Mesendoderm (in vitro differentiated cells): ENCODE results near the gene EYA2. TPM values are rescaled to one million over a fixed set of nuclear protein-coding genes. Genes with fewer than 3 reads are reported as not detected.

ENCODE experiments used
- DNase-seq: peaks from one replicate; pipeline ENCODE4 v3.0.0; 2013
- H2AK5ac ChIP-seq: 2 replicates; pipeline ENCODE4 v1.6.1; 2013; ENCODE audit warnings: low read length, inconsistent platforms
- H2BK120ac ChIP-seq: 2 replicates; pipeline ENCODE4 v1.6.1; 2013; ENCODE audit warnings: low read depth, mild to moderate bottlenecking, low read length, moderate library complexity, mixed read lengths
- H2BK15ac ChIP-seq: replicated peaks from 2 replicates; pipeline ENCODE4 v1.6.1; 2013; ENCODE audit warnings: low read depth, mild to moderate bottlenecking, moderate library complexity
- H2BK5ac ChIP-seq: 2 replicates; pipeline ENCODE4 v1.6.1; 2013; ENCODE audit warnings: low read length, inconsistent platforms
- H3K18ac ChIP-seq: 2 replicates; pipeline ENCODE4 v1.6.1; 2013; ENCODE audit warnings: mild to moderate bottlenecking, low read length, mixed read lengths
- H3K23ac ChIP-seq: one replicate; pipeline ENCODE4 v1.6.1; 2013; ENCODE audit warnings: low read length
- H3K27ac ChIP-seq: 2 replicates; pipeline ENCODE4 v1.5.1; 2013; ENCODE audit warnings: low read depth, mild to moderate bottlenecking, inconsistent platforms, low read length, moderate library complexity
- H3K27me3 ChIP-seq: 2 replicates; pipeline ENCODE4 v1.6.1; 2013; ENCODE audit warnings: low read length, control low read depth, mild to moderate bottlenecking, inconsistent platforms; ENCODE audit not compliant: insufficient read depth, poor library complexity
- H3K36me3 ChIP-seq: 2 replicates; pipeline ENCODE4 v1.6.1; 2013; ENCODE audit warnings: low read length, inconsistent platforms; ENCODE audit not compliant: control insufficient read depth, insufficient read depth
- H3K4ac ChIP-seq: one replicate; pipeline ENCODE4 v1.6.1; 2013; ENCODE audit warnings: low read depth, mild to moderate bottlenecking, low read length, moderate library complexity
- H3K4me1 ChIP-seq: 2 replicates; pipeline ENCODE4 v1.6.1; 2013; ENCODE audit warnings: low read depth, low read length, inconsistent platforms; ENCODE audit not compliant: control insufficient read depth
- H3K4me2 ChIP-seq: 2 replicates; pipeline ENCODE4 v1.6.1; 2013; ENCODE audit warnings: low read length
- H3K4me3 ChIP-seq: 2 replicates; pipeline ENCODE4 v1.5.1; 2013; ENCODE audit warnings: mild to moderate bottlenecking, low read length
- H3K56ac ChIP-seq: one replicate; pipeline ENCODE4 v1.6.1; 2013; ENCODE audit warnings: low read length
- H3K79me1 ChIP-seq: 2 replicates; pipeline ENCODE4 v1.6.1; 2013; ENCODE audit warnings: low read length, inconsistent platforms
- H3K79me2 ChIP-seq: 2 replicates; pipeline ENCODE4 v1.6.1; 2013; ENCODE audit warnings: mild to moderate bottlenecking, low read length; ENCODE audit not compliant: control insufficient read depth, insufficient read depth
- H3K9ac ChIP-seq: 2 replicates; pipeline ENCODE4 v1.6.1; 2013; ENCODE audit warnings: low read length, inconsistent platforms
- H4K5ac ChIP-seq: one replicate; pipeline ENCODE4 v1.6.1; 2013; ENCODE audit warnings: low read length
- H4K8ac ChIP-seq: one replicate; pipeline ENCODE4 v1.6.1; 2013; ENCODE audit warnings: low read depth, mild to moderate bottlenecking, control low read depth, low read length, moderate library complexity
- WGBS: extraction: QIAGEN DNeasy Blood & Tissue Kit; methylation state at CpG from one replicate; pipeline ENCODE4 v1.1.7; 2013; ENCODE audit warnings: low lambda C conversion rate, missing lambda C conversion rate; ENCODE audit not compliant: insufficient coverage; ENCODE audit errors: extremely low coverage; 5-methylcytosine and 5-hydroxymethylcytosine counted together
- polyA plus RNA-seq, 2 experiments: library from polyadenylated mRNA; stranded (reverse); fragments of 200-250 nt; gene quantifications; one replicate each; pipeline ENCODE4 v1.2.3, GENCODE V29; 2013

EYA2 gene, protein sequence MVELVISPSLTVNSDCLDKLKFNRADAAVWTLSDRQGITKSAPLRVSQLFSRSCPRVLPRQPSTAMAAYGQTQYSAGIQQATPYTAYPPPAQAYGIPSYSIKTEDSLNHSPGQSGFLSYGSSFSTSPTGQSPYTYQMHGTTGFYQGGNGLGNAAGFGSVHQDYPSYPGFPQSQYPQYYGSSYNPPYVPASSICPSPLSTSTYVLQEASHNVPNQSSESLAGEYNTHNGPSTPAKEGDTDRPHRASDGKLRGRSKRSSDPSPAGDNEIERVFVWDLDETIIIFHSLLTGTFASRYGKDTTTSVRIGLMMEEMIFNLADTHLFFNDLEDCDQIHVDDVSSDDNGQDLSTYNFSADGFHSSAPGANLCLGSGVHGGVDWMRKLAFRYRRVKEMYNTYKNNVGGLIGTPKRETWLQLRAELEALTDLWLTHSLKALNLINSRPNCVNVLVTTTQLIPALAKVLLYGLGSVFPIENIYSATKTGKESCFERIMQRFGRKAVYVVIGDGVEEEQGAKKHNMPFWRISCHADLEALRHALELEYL
- 0.56 TPM for polyA plus RNA-seq (2013, experiment 1 of 2)
- polyA plus RNA-seq (2013, experiment 2 of 2) = 0.48 TPM

GRCh38 chr20:46894579-46894958 is at the start of gene EYA2:
Gene EYA2 (plus strand): TSS chr20:46894843. CDS start chr20:46990011, 95,168 bp downstream.
- Histone ChIP-seq H2BK120ac (no peak within 1 kb of the TSS), H3K79me2 (no peaks in the 10 kb centered on the region), H3K4me2 (peak within 1 kb of the TSS; percentile 66), H3K4me3 (peak within 1 kb of the TSS; percentile 19), H2BK5ac (no peak within 1 kb of the TSS), H3K36me3 (no peaks in the 10 kb centered on the region), H3K27me3 (peaks cover 14% of the 10 kb centered on the region), H4K5ac (no peak within 1 kb of the TSS), H4K8ac (no peak within 1 kb of the TSS), H3K18ac (peak within 1 kb of the TSS; percentile 47), H3K4ac (no peak within 1 kb of the TSS), H3K23ac (no peak within 1 kb of the TSS), H3K27ac (no peak within 1 kb of the TSS), H3K9ac (peak within 1 kb of the TSS; percentile 56), H2AK5ac (no peak within 1 kb of the TSS), H3K56ac (peak within 1 kb of the TSS; percentile 72), H2BK15ac (no peak within 1 kb of the TSS), H3K4me1 (peaks cover 2% of the 10 kb centered on the region), H3K79me1 (no peaks in the 10 kb centered on the region)
- DNase-seq = peak; percentile 29
- no CpG with 5 or more reads among the region's 52 CpGs for WGBS

- Histone ChIP-seq H3K36me3 (no peaks in the 10 kb centered on the region), H2BK120ac (no peak overlapping the region), H3K4ac (no peak overlapping the region), H3K9ac (no peak overlapping the region), H2BK5ac (no peak overlapping the region), H3K27ac (no peak overlapping the region), H3K79me2 (no peaks in the 10 kb centered on the region), H3K56ac (no peak overlapping the region), H3K4me3 (no peak overlapping the region), H3K27me3 (no peaks in the 10 kb centered on the region), H3K18ac (no peak overlapping the region), H3K4me2 (no peak overlapping the region), H3K4me1 (no peaks in the 10 kb centered on the region), H4K8ac (no peak overlapping the region), H2BK15ac (no peak overlapping the region), H3K23ac (no peak overlapping the region), H4K5ac (no peak overlapping the region), H3K79me1 (no peaks in the 10 kb centered on the region), H2AK5ac (no peak overlapping the region)
- no CpG with 5 or more reads among the region's 9 CpGs for WGBS
- DNase-seq = no peak
Measured at GRCh38 chr20:46844965-46845364, 49.7 kb upstream of the EYA2 start.

DNA sequence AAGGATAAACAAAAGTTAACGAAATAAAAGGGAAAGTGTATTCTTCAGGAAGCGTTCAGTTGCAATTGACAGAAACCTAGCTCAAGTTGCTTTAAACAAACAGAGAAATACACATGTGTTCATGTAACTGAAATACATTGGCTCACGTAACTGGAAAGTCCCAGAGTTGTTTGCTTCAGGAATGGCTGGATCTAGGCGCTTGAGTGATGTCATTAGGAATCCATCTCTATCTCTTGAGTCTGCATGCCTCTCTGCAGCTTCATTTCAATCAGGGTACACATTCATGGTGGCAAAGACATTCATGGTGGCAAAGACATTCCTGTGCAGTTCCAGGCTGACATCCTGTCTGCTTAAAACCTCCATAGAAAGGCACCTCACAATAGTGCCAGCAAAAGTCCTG is 45.4 kb upstream of the EYA2 start:
- H3K27me3 ChIP-seq = no peaks in the 10 kb centered on the region
- no peaks in the 10 kb centered on the region for H3K36me3 ChIP-seq
- no peak overlapping the region for H3K4ac ChIP-seq
- no peaks in the 10 kb centered on the region for H3K79me2 ChIP-seq
- no peak overlapping the region for H3K4me2 ChIP-seq
- no peak overlapping the region for H2BK120ac ChIP-seq
- no peak for DNase-seq
- no peak overlapping the region for H3K27ac ChIP-seq
- H3K4me3 ChIP-seq = no peak overlapping the region
- no peaks in the 10 kb centered on the region for H3K79me1 ChIP-seq
- H2BK5ac ChIP-seq = no peak overlapping the region
- no peak overlapping the region for H2BK15ac ChIP-seq
- WGBS = no CpG with 5 or more reads among the region's 4 CpGs
- H3K18ac ChIP-seq = no peak overlapping the region
- no peaks in the 10 kb centered on the region for H3K4me1 ChIP-seq
- no peak overlapping the region for H3K56ac ChIP-seq
- no peak overlapping the region for H3K9ac ChIP-seq
- no peak overlapping the region for H3K23ac ChIP-seq
- H4K8ac ChIP-seq = no peak overlapping the region
- no peak overlapping the region for H2AK5ac ChIP-seq
- no peak overlapping the region for H4K5ac ChIP-seq

- Histone ChIP-seq H3K36me3 (no peaks in the 10 kb centered on the region), H3K56ac (no peak overlapping the region), H2BK15ac (no peak overlapping the region), H3K9ac (no peak overlapping the region), H3K27ac (no peak overlapping the region), H3K4me2 (no peak overlapping the region), H3K4ac (no peak overlapping the region), H3K79me2 (no peaks in the 10 kb centered on the region), H2AK5ac (no peak overlapping the region), H4K8ac (no peak overlapping the region), H2BK120ac (no peak overlapping the region), H2BK5ac (no peak overlapping the region), H3K79me1 (no peaks in the 10 kb centered on the region), H4K5ac (no peak overlapping the region), H3K4me1 (no peaks in the 10 kb centered on the region), H3K23ac (no peak overlapping the region), H3K18ac (no peak overlapping the region), H3K27me3 (no peaks in the 10 kb centered on the region), H3K4me3 (no peak overlapping the region)
- no peak for DNase-seq
- no CpG with 5 or more reads among the region's 5 CpGs for WGBS
Measured at GRCh38 chr20:46849751-46850150, 44.9 kb upstream of the EYA2 start.

DNA sequence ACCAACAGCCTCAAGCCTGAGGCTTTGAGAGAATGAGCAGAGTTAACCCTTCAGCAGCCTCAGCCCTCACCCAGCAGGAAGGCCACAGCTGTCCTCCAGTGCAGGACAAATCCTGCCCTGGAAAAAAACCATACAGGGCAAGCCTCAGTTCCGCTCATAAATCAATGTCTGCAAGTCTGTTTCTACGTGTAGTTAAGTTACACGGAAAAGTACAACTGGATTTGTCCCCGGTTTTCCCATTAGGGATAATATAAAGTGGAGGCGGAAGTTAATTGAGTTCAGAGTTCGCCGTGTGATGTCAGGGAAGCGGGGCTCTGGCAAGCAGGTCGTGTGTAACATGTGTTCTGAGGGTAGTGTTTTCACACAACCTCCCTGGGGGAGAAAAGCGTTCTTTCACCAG is 44.2 kb upstream of the EYA2 start:
- H3K56ac ChIP-seq = no peak overlapping the region
- no peaks in the 10 kb centered on the region for H3K4me1 ChIP-seq
- H2BK5ac ChIP-seq = no peak overlapping the region
- H2BK15ac ChIP-seq = no peak overlapping the region
- no peaks in the 10 kb centered on the region for H3K36me3 ChIP-seq
- no CpG with 5 or more reads among the region's 10 CpGs for WGBS
- H3K79me1 ChIP-seq = no peaks in the 10 kb centered on the region
- no peak overlapping the region for H3K23ac ChIP-seq
- H3K4ac ChIP-seq = no peak overlapping the region
- no peaks in the 10 kb centered on the region for H3K79me2 ChIP-seq
- no peak overlapping the region for H3K4me3 ChIP-seq
- H3K27ac ChIP-seq = no peak overlapping the region
- no peak overlapping the region for H4K5ac ChIP-seq
- H3K27me3 ChIP-seq = no peaks in the 10 kb centered on the region
- DNase-seq = no peak
- no peak overlapping the region for H3K9ac ChIP-seq
- H2BK120ac ChIP-seq = no peak overlapping the region
- no peak overlapping the region for H3K4me2 ChIP-seq
- no peak overlapping the region for H2AK5ac ChIP-seq
- no peak overlapping the region for H4K8ac ChIP-seq
- no peak overlapping the region for H3K18ac ChIP-seq
